Mesendoderm (in vitro differentiated cells): ENCODE data around the gene HJV. TPM values are rescaled to one million over a fixed set of nuclear protein-coding genes. Genes with fewer than 3 reads are reported as not detected.
A peak's percentile ranks its signal among the peaks of the same experiment; 100 is the strongest.
"Not testable (repeated sequence)": the region's sequence is repeated elsewhere in the genome, so short reads cannot be mapped to it uniquely, and the experiment has no call there.

Experiments
- DNase-seq: peaks from one replicate; pipeline ENCODE4 v3.0.0; 2013
- H2AK5ac ChIP-seq: 2 replicates; pipeline ENCODE4 v1.6.1; 2013; ENCODE audit warnings: low read length, inconsistent platforms
- H2BK120ac ChIP-seq: 2 replicates; pipeline ENCODE4 v1.6.1; 2013; ENCODE audit warnings: low read depth, mild to moderate bottlenecking, low read length, moderate library complexity, mixed read lengths
- H2BK15ac ChIP-seq: replicated peaks from 2 replicates; pipeline ENCODE4 v1.6.1; 2013; ENCODE audit warnings: low read depth, mild to moderate bottlenecking, moderate library complexity
- H2BK5ac ChIP-seq: 2 replicates; pipeline ENCODE4 v1.6.1; 2013; ENCODE audit warnings: low read length, inconsistent platforms
- H3K18ac ChIP-seq: 2 replicates; pipeline ENCODE4 v1.6.1; 2013; ENCODE audit warnings: mild to moderate bottlenecking, low read length, mixed read lengths
- H3K23ac ChIP-seq: one replicate; pipeline ENCODE4 v1.6.1; 2013; ENCODE audit warnings: low read length
- H3K27ac ChIP-seq: 2 replicates; pipeline ENCODE4 v1.5.1; 2013; ENCODE audit warnings: low read depth, mild to moderate bottlenecking, inconsistent platforms, low read length, moderate library complexity
- H3K27me3 ChIP-seq: 2 replicates; pipeline ENCODE4 v1.6.1; 2013; ENCODE audit warnings: low read length, control low read depth, mild to moderate bottlenecking, inconsistent platforms; ENCODE audit not compliant: insufficient read depth, poor library complexity
- H3K36me3 ChIP-seq: 2 replicates; pipeline ENCODE4 v1.6.1; 2013; ENCODE audit warnings: low read length, inconsistent platforms; ENCODE audit not compliant: control insufficient read depth, insufficient read depth
- H3K4ac ChIP-seq: one replicate; pipeline ENCODE4 v1.6.1; 2013; ENCODE audit warnings: low read depth, mild to moderate bottlenecking, low read length, moderate library complexity
- H3K4me1 ChIP-seq: 2 replicates; pipeline ENCODE4 v1.6.1; 2013; ENCODE audit warnings: low read depth, low read length, inconsistent platforms; ENCODE audit not compliant: control insufficient read depth
- H3K4me2 ChIP-seq: 2 replicates; pipeline ENCODE4 v1.6.1; 2013; ENCODE audit warnings: low read length
- H3K4me3 ChIP-seq: 2 replicates; pipeline ENCODE4 v1.5.1; 2013; ENCODE audit warnings: mild to moderate bottlenecking, low read length
- H3K56ac ChIP-seq: one replicate; pipeline ENCODE4 v1.6.1; 2013; ENCODE audit warnings: low read length
- H3K79me1 ChIP-seq: 2 replicates; pipeline ENCODE4 v1.6.1; 2013; ENCODE audit warnings: low read length, inconsistent platforms
- H3K79me2 ChIP-seq: 2 replicates; pipeline ENCODE4 v1.6.1; 2013; ENCODE audit warnings: mild to moderate bottlenecking, low read length; ENCODE audit not compliant: control insufficient read depth, insufficient read depth
- H3K9ac ChIP-seq: 2 replicates; pipeline ENCODE4 v1.6.1; 2013; ENCODE audit warnings: low read length, inconsistent platforms
- H4K5ac ChIP-seq: one replicate; pipeline ENCODE4 v1.6.1; 2013; ENCODE audit warnings: low read length
- H4K8ac ChIP-seq: one replicate; pipeline ENCODE4 v1.6.1; 2013; ENCODE audit warnings: low read depth, mild to moderate bottlenecking, control low read depth, low read length, moderate library complexity
- WGBS: extraction: QIAGEN DNeasy Blood & Tissue Kit; methylation state at CpG from one replicate; pipeline ENCODE4 v1.1.7; 2013; ENCODE audit warnings: low lambda C conversion rate, missing lambda C conversion rate; ENCODE audit not compliant: insufficient coverage; ENCODE audit errors: extremely low coverage; 5-methylcytosine and 5-hydroxymethylcytosine counted together
- polyA plus RNA-seq, 2 experiments: library from polyadenylated mRNA; stranded (reverse); fragments of 200-250 nt; gene quantifications; one replicate each; pipeline ENCODE4 v1.2.3, GENCODE V29; 2013

Gene HJV
- 0.08 TPM for polyA plus RNA-seq (2013, experiment 1 of 2)
- polyA plus RNA-seq (2013, experiment 2 of 2), result 0.07 TPM

GRCh38 chr1:146021622-146022402 is at the start of gene HJV:
TSS of gene HJV (minus strand) at chr1:146021735. CDS start at chr1:146020231, 1,504 bp downstream.
- WGBS, result 100% methylated on average over 1 of the region's 5 CpGs
- peaks cover 8% of the 10 kb centered on the region for H3K27me3 ChIP-seq

GRCh38 chr1:146059148-146059547 is 37.6 kb upstream of the HJV start:
- not testable (repeated sequence) for H2BK15ac ChIP-seq, H3K79me2 ChIP-seq, H2AK5ac ChIP-seq, H3K27ac ChIP-seq, H2BK120ac ChIP-seq, H3K18ac ChIP-seq, H3K27me3 ChIP-seq, H3K4me1 ChIP-seq, H3K4me2 ChIP-seq, DNase-seq, H3K4ac ChIP-seq, H3K9ac ChIP-seq, H3K36me3 ChIP-seq, H3K56ac ChIP-seq, H2BK5ac ChIP-seq, H4K8ac ChIP-seq, H3K23ac ChIP-seq, H3K4me3 ChIP-seq, H4K5ac ChIP-seq, H3K79me1 ChIP-seq
- no CpG with 5 or more reads among the region's 5 CpGs for WGBS

More at GRCh38 chr1:146021622-146022402, at the start of gene HJV:
- Histone ChIP-seq H2BK15ac (no peak within 1 kb of the TSS), H2AK5ac (no peak within 1 kb of the TSS), H4K5ac (no peak within 1 kb of the TSS), H3K27ac (no peak within 1 kb of the TSS), H3K36me3 (no peaks in the 10 kb centered on the region), H3K4me2 (no peak within 1 kb of the TSS), H3K79me1 (no peaks in the 10 kb centered on the region), H4K8ac (no peak within 1 kb of the TSS), H3K4me3 (no peak within 1 kb of the TSS), H2BK120ac (no peak within 1 kb of the TSS), H3K23ac (no peak within 1 kb of the TSS), H3K9ac (no peak within 1 kb of the TSS), H3K4ac (no peak within 1 kb of the TSS), H3K4me1 (peaks cover 2% of the 10 kb centered on the region), H3K79me2 (no peaks in the 10 kb centered on the region), H3K18ac (no peak within 1 kb of the TSS), H2BK5ac (no peak within 1 kb of the TSS), H3K56ac (no peak within 1 kb of the TSS)
- DNase-seq, result no peak

GRCh38 chr1:146051852-146052676 is 30.5 kb upstream of the HJV start:
- not testable (repeated sequence) for H2BK15ac ChIP-seq, H3K4me2 ChIP-seq, H2AK5ac ChIP-seq, H3K79me1 ChIP-seq, H3K36me3 ChIP-seq, H3K23ac ChIP-seq, H3K79me2 ChIP-seq, H3K4me3 ChIP-seq, H4K5ac ChIP-seq, H3K27me3 ChIP-seq, H3K9ac ChIP-seq, H4K8ac ChIP-seq, H3K4ac ChIP-seq, H3K4me1 ChIP-seq
- peak overlapping the region; percentile 0 for H3K27ac ChIP-seq
- WGBS, result no CpG with 5 or more reads among the region's 47 CpGs
- peak overlapping the region; percentile 97 for H2BK120ac ChIP-seq
- peak overlapping the region; percentile 84 for H3K18ac ChIP-seq
- H3K56ac ChIP-seq, result peak overlapping the region; percentile 68
- peak overlapping the region; percentile 64 for H2BK5ac ChIP-seq
- peak; percentile 99 for DNase-seq

- Histone ChIP-seq H2AK5ac (no peak overlapping the region), H3K4ac (no peak overlapping the region), H3K56ac (peak overlapping the region; percentile 63), H3K23ac (no peak overlapping the region), H3K4me3 (no peak overlapping the region), H2BK5ac (no peak overlapping the region), H4K8ac (peak overlapping the region; percentile 28), H3K79me2 (no peaks in the 10 kb centered on the region), H2BK15ac (no peak overlapping the region), H4K5ac (no peak overlapping the region), H3K9ac (peak overlapping the region; percentile 4), H3K79me1 (no peaks in the 10 kb centered on the region), H3K4me2 (no peak overlapping the region), H2BK120ac (no peak overlapping the region), H3K27me3 (no peaks in the 10 kb centered on the region), H3K36me3 (no peaks in the 10 kb centered on the region), H3K18ac (peak overlapping the region; percentile 90), H3K27ac (peak overlapping the region; percentile 0), H3K4me1 (no peaks in the 10 kb centered on the region)
- WGBS, result no CpG with 5 or more reads among the region's 15 CpGs
- no peak for DNase-seq
These were observed 29.9 kb upstream of the HJV start for GRCh38 chr1:146051452-146051851.

- not testable (repeated sequence) for H2BK120ac ChIP-seq, H2BK5ac ChIP-seq, H3K27me3 ChIP-seq, H3K4me2 ChIP-seq, H2AK5ac ChIP-seq, H3K23ac ChIP-seq, H2BK15ac ChIP-seq, H4K5ac ChIP-seq, DNase-seq, H3K79me2 ChIP-seq, H3K4me3 ChIP-seq, H3K4me1 ChIP-seq, H3K36me3 ChIP-seq, H3K9ac ChIP-seq, H3K27ac ChIP-seq, H3K79me1 ChIP-seq, H3K4ac ChIP-seq, H3K18ac ChIP-seq, H4K8ac ChIP-seq, H3K56ac ChIP-seq
- no CpG with 5 or more reads among the region's 3 CpGs for WGBS
These were observed 29.1 kb upstream of the HJV start for GRCh38 chr1:146050652-146050963.
